ENCODE data around the gene MID1.

Gene MID1

GRCh38 chrX:10576777-10577447 is 43.5 kb downstream of the MID1 start:
- DNase-seq, result no peak

- DNase-seq, result no peak
Observed at GRCh38 chrX:10576186-10576585, 44.2 kb downstream of the MID1 start.

GRCh38 chrX:10574663-10575062 is 45.7 kb downstream of the MID1 start:
- no peak for DNase-seq

DNA sequence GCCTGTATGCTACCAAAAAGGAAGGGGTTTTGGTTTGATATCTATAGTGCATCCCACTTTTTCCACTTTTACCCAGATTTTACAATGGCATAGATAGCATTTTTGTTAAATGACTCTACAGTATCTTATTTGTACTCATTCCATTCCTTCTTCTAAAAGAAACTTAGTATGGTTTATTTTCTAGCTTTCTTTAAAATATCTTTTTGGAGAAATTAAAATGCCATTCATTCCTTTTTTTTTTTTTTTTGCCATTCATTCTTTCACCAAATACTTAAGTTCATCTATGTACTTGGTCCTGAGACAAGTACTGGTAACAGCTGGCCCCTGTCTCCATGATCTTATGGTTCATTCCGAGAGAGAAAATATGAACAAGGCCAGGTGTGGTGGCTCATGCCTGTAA is 49.1 kb downstream of the MID1 start:
- no peak for DNase-seq

DNA sequence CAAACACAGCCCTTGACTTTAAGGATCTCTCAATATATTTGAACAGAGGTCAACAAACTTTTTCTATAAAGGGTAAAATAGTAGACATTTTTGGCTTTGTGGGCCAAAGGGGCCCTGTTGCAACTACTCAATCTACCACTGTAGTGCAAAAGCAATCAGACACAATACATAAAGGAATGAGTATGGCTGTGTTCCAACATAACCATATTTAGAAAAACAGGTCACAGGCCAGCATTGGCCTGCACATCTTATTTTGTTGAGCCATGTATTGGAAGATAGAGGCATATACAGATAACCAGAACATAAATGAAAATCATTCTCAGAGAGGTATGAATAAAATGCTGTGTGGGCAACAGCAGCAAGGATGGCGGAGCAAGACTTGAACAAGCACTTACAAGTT is 49.8 kb downstream of the MID1 start:
- DNase-seq, result no peak

- no peak for DNase-seq
Observed at GRCh38 chrX:10569946-10570345, 50.4 kb downstream of the MID1 start.

DNA sequence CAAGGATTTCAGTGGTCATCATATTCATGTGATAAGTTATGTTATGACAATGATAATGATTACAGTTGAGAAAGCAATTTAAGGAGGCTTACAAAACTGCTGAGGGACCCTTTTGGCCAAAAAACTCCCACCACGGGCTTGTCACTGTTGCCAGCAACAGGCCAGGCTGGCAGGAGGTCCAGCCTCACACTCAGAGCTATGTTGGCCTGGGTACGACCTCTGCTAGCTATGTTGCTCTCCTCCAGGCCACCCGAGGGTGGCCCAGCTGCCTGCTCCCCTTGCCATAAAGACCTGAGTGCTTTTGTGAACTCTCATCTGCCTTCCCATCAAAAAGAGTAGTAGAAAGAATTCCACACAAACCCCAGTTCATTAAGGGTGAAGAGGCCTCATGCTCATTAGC is 52.0 kb downstream of the MID1 start:
- no peak for DNase-seq

- DNase-seq, result no peak
Observed at GRCh38 chrX:10567136-10567535, 53.2 kb downstream of the MID1 start.

GRCh38 chrX:10566716-10567097 is 53.7 kb downstream of the MID1 start:
- DNase-seq, result no peak

DNA sequence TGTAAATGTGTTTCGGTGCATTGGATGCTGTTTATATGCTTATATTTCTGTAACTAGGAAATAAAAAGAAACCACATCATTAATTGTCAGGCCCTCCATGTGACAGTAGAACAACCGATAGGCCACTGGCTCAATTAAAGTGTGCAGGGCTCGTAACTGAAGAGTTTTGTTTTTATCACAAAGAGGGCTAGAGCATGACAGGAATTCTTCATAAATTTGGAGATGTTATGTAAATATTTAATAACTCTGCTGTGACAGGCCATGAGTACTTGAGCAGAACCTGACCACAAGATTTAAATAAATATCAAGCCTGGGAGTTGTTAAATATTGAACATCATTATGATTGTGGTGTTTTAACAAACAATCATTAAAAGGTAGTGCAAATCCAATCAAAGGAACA is 55.9 kb downstream of the MID1 start:
- DNase-seq, result no peak

DNA sequence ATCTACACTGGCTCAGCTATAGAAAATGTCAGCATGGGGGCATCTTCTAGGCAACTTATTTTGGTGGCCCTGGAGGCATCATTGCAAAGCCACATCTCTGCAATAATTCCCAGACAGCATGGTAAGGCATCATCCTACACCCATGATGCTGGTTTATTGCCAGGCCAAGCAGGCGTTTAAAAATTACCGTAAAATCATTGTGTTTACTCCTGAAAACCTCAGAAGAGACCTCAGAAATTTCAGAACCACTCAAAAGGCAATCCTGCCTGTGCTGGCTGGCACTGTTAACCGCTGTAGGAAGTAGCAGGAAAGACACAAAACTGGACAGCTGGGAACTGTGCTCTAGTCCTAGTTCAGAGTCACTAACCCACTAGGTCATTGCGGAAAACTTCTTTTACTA is 63.2 kb downstream of the MID1 start:
- DNase-seq, result no peak

DNA sequence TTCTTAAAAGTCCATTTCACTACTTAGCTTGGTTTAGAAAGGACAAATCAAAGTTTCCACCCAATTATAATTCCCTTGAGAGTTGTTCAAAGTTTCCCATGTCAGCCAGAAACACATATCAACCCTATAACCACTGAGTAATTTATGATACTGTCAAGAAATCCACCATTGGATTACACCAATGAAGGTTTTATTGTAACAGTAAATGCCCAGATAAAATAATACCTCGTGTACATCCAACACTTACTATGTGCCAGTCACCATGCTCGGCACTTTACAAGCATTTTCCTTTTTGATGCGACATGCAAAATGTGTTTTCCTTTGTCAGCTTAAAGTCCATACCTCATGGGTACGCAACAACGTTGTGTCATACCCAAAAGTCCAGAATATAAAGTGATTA is 64.0 kb downstream of the MID1 start:
- no peak for DNase-seq

GRCh38 chrX:10555846-10556245 is 64.5 kb downstream of the MID1 start:
- no peak for DNase-seq

DNA sequence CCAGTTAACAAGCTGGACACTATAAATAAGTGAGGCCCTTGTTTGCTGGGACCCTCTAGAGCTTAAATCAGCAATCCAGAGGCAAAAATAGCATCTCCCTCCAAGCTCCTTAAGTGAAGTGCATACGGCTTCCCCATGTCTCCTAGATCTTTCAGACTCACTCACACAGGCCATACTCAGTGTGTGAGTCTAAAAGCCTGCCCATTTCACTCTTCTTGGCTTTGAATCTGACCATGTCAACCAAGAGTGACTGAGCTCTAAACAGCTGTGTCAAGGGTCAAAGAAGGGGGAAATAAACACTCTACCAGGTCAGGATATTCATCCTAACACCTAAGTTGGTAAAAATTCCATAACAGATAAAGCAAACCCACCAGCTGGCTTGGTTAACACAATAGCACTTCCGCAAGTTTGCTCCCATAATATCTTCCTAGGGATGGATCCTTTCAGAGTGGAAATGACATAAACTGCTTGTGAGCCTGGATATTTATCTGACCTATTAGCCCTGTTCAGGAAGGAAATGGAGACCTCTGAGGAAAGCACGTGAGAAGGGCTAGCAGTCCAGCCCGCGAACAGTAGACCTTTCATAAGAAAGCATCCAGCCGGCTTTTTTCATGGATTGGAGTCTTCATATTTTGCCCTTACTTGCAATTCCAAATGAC is 65.6 kb downstream of the MID1 start:
- no peak for DNase-seq

- DNase-seq, result no peak
Observed at GRCh38 chrX:10549280-10549679, 71.1 kb downstream of the MID1 start.

DNA sequence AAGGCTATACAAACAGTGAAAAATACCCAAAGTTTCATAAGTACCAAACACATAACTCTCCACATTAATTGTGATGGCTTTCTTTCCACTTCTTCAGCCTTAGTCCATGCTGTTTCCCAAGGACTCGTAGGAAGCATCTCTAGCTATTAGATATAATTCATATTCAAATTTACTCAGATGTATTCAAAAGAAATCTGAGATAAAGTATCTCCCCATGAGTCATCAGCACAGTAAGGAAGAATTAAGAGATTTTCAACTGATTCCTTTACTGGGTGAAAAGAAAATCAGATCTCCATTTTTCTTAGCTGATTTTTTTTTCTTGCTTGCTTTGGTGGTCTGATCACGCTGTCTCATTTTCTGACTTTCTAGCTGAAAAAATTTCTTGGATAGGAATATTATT is 71.7 kb downstream of the MID1 start:
- DNase-seq, result no peak

GRCh38 chrX:10545882-10546281 is 74.5 kb downstream of the MID1 start:
- no peak for DNase-seq

GRCh38 chrX:10542586-10542985 is 77.8 kb downstream of the MID1 start:
- DNase-seq, result no peak

- DNase-seq, result no peak
Observed at GRCh38 chrX:10538831-10539230, 81.6 kb downstream of the MID1 start.

DNA sequence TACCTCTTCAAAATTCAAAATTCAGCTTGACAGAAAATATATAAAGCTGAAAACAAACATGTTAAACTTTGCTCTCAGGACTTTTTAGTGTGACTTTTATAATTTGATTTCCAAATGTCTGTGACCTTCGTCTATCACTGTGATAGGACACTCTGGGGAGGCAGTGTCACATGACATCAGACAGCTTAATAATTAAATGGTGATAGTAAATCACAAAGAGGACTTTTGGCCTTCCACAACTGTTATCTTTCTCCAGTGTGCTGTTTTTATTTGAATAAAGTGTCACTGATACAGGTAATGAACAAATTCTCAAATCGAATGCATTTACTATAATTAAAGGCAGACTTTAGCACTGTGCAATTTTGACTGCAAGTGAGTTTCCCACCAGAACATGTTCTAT is 83.1 kb downstream of the MID1 start:
- DNase-seq, result no peak

DNA sequence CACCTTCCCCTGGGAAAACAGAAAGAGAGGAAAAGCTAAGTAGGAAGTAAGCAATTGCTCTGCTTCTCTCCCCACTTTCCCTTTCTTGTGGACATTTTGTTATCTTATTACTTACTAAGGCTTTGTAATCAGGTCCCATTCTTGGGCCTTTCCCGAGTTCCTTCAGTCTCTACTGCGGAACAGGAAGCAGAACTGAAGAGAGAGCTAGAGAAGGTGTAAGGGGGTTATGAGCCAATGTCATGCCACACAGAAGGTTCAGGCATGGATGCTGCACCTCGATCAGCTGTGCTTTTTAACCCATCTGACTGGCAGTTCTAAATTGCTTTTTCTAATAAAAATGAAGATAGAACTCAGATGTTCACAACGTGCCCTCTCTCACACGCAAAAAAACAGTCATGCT is 83.6 kb downstream of the MID1 start:
- no peak for DNase-seq

- no peak for DNase-seq
Observed at GRCh38 chrX:10534611-10535010, 85.8 kb downstream of the MID1 start.

- DNase-seq, result no peak
Observed at GRCh38 chrX:10533696-10534365, 86.6 kb downstream of the MID1 start.

DNA sequence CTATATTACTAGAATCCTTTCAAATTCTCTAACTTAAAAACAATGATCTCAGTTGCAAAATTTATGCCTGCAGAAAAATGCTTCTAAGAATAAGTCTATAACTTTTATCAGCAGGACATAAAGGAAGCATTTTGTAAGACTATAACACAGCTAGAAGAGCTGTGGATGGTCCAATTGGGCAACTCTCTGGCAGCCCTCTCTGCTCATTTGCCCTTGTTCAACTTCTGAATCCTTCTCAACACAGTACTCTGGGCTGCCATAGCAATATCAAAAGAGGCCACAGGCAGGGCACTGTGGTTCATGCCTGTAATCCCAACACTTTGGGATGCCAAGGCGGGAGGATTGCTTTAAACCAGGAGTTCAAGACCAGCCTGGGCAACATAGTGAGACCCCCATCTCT is 88.5 kb downstream of the MID1 start:
- no peak for DNase-seq

DNA sequence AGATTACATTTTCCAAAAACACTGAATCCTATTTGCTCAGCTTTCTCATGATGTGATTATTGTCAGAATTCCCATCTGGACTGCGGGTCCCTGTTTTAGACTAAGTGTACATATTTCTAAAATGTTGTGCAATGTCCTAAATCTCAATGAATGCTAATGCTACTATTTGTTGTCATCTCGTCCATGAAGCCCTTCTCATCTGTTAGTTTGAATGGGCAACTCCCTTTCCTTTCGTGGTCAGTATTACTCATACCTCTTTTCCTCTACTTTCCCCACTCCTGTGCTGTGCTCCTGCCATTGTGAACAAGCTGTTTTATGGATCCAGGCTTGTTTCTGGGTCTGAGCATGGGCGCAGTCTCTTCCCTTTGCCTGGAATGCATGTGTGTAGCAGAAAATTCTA is 91.0 kb downstream of the MID1 start:
- DNase-seq, result no peak
